GM12878 (cell line): Measurements from ENCODE around the gene SPATA32. TPM values are rescaled to one million over a fixed set of nuclear protein-coding genes. Genes with fewer than 3 reads are reported as not detected.

Source experiments
- ATAC-seq: fragments of 200-7000 bp; cut with Tn5 transposase; 3 replicates; pipeline ENCODE4 v1.9.1; 2020; ENCODE audit warnings: mild to moderate bottlenecking, moderate library complexity
- BruUV-seq: library from RNA; stranded (reverse); fragments of 400-500 nt; replicated peaks from 2 replicates; lab custom pipeline; 2021; lab: Mats Ljungman, UMichigan
- CTCF ChIA-PET: fragments of 300-600 bp; sonication (Branson Sonifier 250); formaldehyde crosslinking; extraction: SDS; loops from one replicate; lab custom pipeline; 2021; ENCODE audit warnings: inconsistent platforms; lab: Yijun Ruan, JAX
- POLR2A ChIA-PET: fragments of 350-600 bp; formaldehyde crosslinking; extraction: SDS; loops from one replicate; lab custom pipeline; 2021; ENCODE audit warnings: inconsistent platforms; lab: Charles Lee
- RAD21 ChIA-PET: fragments of 300-600 bp; sonication (Branson Sonifier 250); formaldehyde crosslinking; loops from one replicate; lab custom pipeline; 2023; ENCODE audit warnings: antibody characterized with exemption; ENCODE audit not compliant: unreplicated experiment; lab: Charles Lee
- SMC1A ChIA-PET: fragments of 300-600 bp; sonication (Branson Sonifier 250); formaldehyde crosslinking; loops from one replicate; lab custom pipeline; 2023; ENCODE audit not compliant: unreplicated experiment, uncharacterized antibody; lab: Charles Lee
- DNase-seq: peaks from one replicate; pipeline ENCODE4 v3.0.0-alpha.2; 2011; ENCODE audit warnings: low read depth, low spot score
- FAIRE-seq: peaks from 3 replicates; lab custom pipeline; 2011; peaks lifted over from hg19 to GRCh38; lab: Jason Lieb, UNC
- H2AFZ ChIP-seq: 2 replicates; pipeline ENCODE4 v1.6.0; 2011; ENCODE audit warnings: low read depth, low read length, control low read depth; ENCODE audit not compliant: control insufficient read depth
- H3K27ac ChIP-seq: 2 replicates; pipeline ENCODE4 v1.5.1; 2011; ENCODE audit warnings: control low read depth; ENCODE audit not compliant: control insufficient read depth, insufficient read depth
- H3K27me3 ChIP-seq, 2 experiments: replicated peaks in 1 of 2; 2 replicates each; pipeline versions ENCODE4 v1.6.0 to v1.6.1; 2011; ENCODE audit warnings: low read length in 1 of 2; ENCODE audit not compliant: control insufficient read depth in 2 of 2, insufficient read depth in 2 of 2
- H3K36me3 ChIP-seq, 2 experiments: 2 replicates each; pipeline ENCODE4 v1.5.1; 2011; ENCODE audit warnings: low read length in 1 of 2; ENCODE audit not compliant: control insufficient read depth in 2 of 2, insufficient read depth in 2 of 2
- H3K4me1 ChIP-seq: 2 replicates; pipeline ENCODE4 v1.6.1; 2011; ENCODE audit warnings: mild to moderate bottlenecking, low read length, moderate library complexity, mixed read lengths; ENCODE audit not compliant: control insufficient read depth, insufficient read depth
- H3K4me2 ChIP-seq: 2 replicates; pipeline ENCODE4 v1.6.0; 2011; ENCODE audit warnings: control low read depth; ENCODE audit not compliant: control insufficient read depth, insufficient read depth
- H3K4me3 ChIP-seq: fragments of 200-600 bp; sonication (generic); 2 replicates; pipeline ENCODE4 v1.5.1; 2016
- H3K79me2 ChIP-seq: 2 replicates; pipeline ENCODE4 v1.6.0; 2011; ENCODE audit warnings: low read length; ENCODE audit not compliant: control insufficient read depth, insufficient read depth
- H3K9ac ChIP-seq: 2 replicates; pipeline ENCODE4 v1.8.0; 2011; ENCODE audit warnings: low read length, control low read depth, mixed read lengths; ENCODE audit not compliant: control insufficient read depth, insufficient read depth
- H3K9me3 ChIP-seq: replicated peaks from 3 replicates; pipeline ENCODE4 v1.5.1; 2011; ENCODE audit warnings: mild to moderate bottlenecking, low read length; ENCODE audit not compliant: control insufficient read depth, insufficient read depth
- H4K20me1 ChIP-seq: 2 replicates; pipeline ENCODE4 v1.6.0; 2011; ENCODE audit not compliant: control insufficient read depth, insufficient read depth
- CBX3 ChIP-seq: fragments of 200-600 bp; sonication (generic); IDR thresholded peaks from 2 replicates; pipeline ENCODE4 v1.6.1; 2016; ENCODE audit warnings: low read depth, borderline replicate concordance
- EGR1 ChIP-seq, 2 experiments: IDR thresholded peaks; 1 replicate in 1 of 2; 2 replicates in 1 of 2; pipeline ENCODE4 v1.6.1; 2011 to 2012; ENCODE audit warnings: low read depth in 2 of 2, low read length in 2 of 2, borderline replicate concordance in 1 of 2, mild to moderate bottlenecking in 1 of 2, moderate library complexity in 1 of 2
- POLR2AphosphoS2 ChIP-seq: IDR thresholded peaks from 2 replicates; pipeline ENCODE4 v1.6.1; 2011; ENCODE audit warnings: low read depth, mild to moderate bottlenecking, low read length, improper control_type of control experiment, moderate library complexity
- SMAD5 ChIP-seq: IDR thresholded peaks from 2 replicates; pipeline ENCODE4 v1.6.1; 2016; ENCODE audit warnings: antibody characterized with exemption, low read depth
- SREBF2 ChIP-seq: IDR thresholded peaks from 2 replicates; pipeline ENCODE4 v1.6.1; 2012; ENCODE audit warnings: mild to moderate bottlenecking, low read length
- WGBS: methylation state at CpG from one replicate; pipeline ENCODE4 v1.1.6; 2016; ENCODE audit warnings: low lambda C conversion rate; ENCODE audit not compliant: insufficient replicate concordance, insufficient coverage; ENCODE audit errors: missing lambda C conversion rate; 5-methylcytosine and 5-hydroxymethylcytosine counted together
- in situ Hi-C: fragments of 300-500 bp; cut with MboI; formaldehyde crosslinking; loops from 9 replicates; pipeline ENCODE4 v1.14.3; 2018; ENCODE audit warnings: mixed read lengths
- intact Hi-C: fragments of 100-400 bp; cut with micrococcal nuclease; formaldehyde crosslinking; loops from one replicate; pipeline ENCODE4 v1.14.2; 2022; ENCODE audit not compliant: unreplicated experiment
- polyA plus RNA-seq, 11 experiments: library from polyadenylated mRNA; depleted of rRNA in 4 of 11; unstranded in 6 of 11; stranded (reverse) in 5 of 11; fragments of >200 nt; fragmentation: Nextera tagmentation in 4 of 11; fragmentation: Illumina TruSeq in 1 of 11; extraction: Ambion mirVana in 4 of 11; extraction: Trizol in 1 of 11; gene quantifications; 1 replicate in 1 of 11; 2 replicates in 10 of 11; pipeline versions ENCODE4 v1.2.1 to v1.2.3, GENCODE V29; 2011 to 2016; ENCODE audit warnings: inconsistent platforms in 2 of 11, missing spikeins in 2 of 11, low read depth in 1 of 11
- total RNA-seq, 4 experiments: library from RNA; depleted of rRNA in 3 of 4; stranded (reverse); fragments of >200 nt in 3 of 4; fragmentation: Illumina TruSeq in 1 of 4; extraction: Trizol in 1 of 4; gene quantifications; 2 replicates each; pipeline versions ENCODE4 v1.2.1 to v1.2.3, GENCODE V29; 2013 to 2021

SPATA32 gene
- total and polyA plus RNA-seq, 10 of the 15 experiments (the other 5 are each of a cell fraction or from before 2014, with no cell fraction given) = 0.03 to 0.35 (median 0.11) TPM; not detected in 3

DNA sequence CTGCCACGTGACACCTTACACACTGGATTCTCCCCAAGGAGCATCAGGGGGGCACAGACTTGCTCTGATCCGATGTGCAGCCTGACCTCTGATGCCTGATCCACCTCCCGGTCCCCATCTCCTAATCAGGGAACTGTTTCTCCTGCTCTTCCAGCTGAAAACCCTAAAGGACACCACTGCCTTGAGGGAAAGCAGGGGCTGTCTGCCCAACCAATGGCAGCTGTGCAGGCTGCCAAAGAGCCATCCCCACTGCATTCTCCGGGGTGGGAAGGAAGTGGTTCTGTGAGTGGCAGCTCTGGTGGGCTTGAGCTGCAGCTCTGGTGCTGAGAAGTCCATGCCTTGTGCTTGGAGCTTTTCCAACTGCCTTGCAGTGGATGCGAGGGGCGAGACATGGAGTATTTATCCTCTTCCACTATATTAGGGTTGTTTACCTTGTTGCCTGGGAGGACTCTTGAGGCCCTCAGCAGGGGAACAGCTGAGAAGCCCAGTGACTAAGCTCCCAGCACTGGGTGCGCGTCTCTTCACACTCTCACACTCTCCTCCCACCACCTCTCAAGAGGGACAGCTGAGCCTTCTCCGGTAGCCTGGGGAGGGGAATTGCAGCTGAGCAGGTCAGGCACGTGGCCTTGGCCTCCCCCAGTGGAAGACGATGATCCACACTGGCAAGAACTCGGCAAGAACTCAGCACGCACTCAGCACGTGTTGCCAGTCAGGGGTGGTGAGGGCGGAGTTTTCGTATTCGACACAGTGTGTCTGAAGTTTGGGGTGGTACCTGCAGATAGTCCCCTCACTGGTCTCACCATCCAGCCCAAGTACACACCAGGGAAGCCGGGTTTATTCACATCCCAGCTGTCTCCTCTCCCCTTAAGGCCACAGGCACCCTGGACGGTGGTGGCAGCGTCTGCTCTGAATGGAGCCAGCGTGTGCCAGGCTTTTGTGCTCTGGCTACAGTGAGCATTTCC, 21.1 kb upstream of the SPATA32 start:
- ATAC-seq (no peak), DNase-seq (no peak), FAIRE-seq (no peak)
- ChIA-PET SMC1A (interaction anchor here (0.9 to 2.2 kb wide), 6 partner anchors 10 to 103 kb away, joined by 3 to 11 read pairs (median 4); partner anchors contain the start of gene MAP3K14), CTCF (interaction anchor here (0.6 to 3.2 kb wide), 10 partner anchors 16 to 266 kb away, joined by 3 to 15 read pairs (median 4); partner anchors contain the start of genes ACBD4 and MAP3K14), RAD21 (interaction anchor here (0.9 to 3.3 kb wide), 6 partner anchors 24 to 105 kb away, joined by 3 to 15 read pairs (median 4); partner anchors contain the start of gene MAP3K14), POLR2A (interaction anchor here (0.9 to 1.0 kb wide), 2 partner anchors 9 to 32 kb away, joined by 3 to 4 read pairs; no protein-coding TSS in a partner anchor)
- Histone ChIP-seq H3K4me1 (no peaks in the 10 kb centered on the region), H3K9ac (no peak overlapping the region), H3K79me2 (no peaks in the 10 kb centered on the region), H3K4me3 (no peak overlapping the region), H3K9me3 (no peaks in the 10 kb centered on the region), H2AFZ (no peak overlapping the region), H4K20me1 (no peaks in the 10 kb centered on the region), H3K27ac (no peak overlapping the region), H3K36me3 (peaks cover 41 to 43% of the 10 kb centered on the region in 2 experiments), H3K4me2 (no peak overlapping the region), H3K27me3 (no peaks in the 10 kb centered on the region)
- 86% methylated on average over 21 of the region's 21 CpGs for WGBS
- peak; percentile 12; the same call in 1 of the 2 replicates for TF ChIP-seq POLR2AphosphoS2
- no peak for TF ChIP-seq CBX3
- no peak for TF ChIP-seq SMAD5
- TF ChIP-seq SREBF2 = no peak
- no peak for TF ChIP-seq EGR1 (IDR thresholded peaks at IDR 0.05; ENCODE audit: borderline replicate concordance in 1 of 2, low read depth in 2 of 2, low read length in 2 of 2)
- intact Hi-C loops (no loop called here), in situ Hi-C loops (no loop called here)
- TSS peak; percentile 7 for BruUV-seq
